HepG2 (cell line): Measurements from ENCODE around the gene GSTM4. TPM values are rescaled to one million over a fixed set of nuclear protein-coding genes. Genes with fewer than 3 reads are reported as not detected.
A peak's percentile ranks its signal among the peaks of the same experiment; 100 is the strongest.

ENCODE experiments used
- ATAD3A ChIP-seq: sonication (generic); formaldehyde crosslinking; IDR thresholded peaks from 2 replicates; pipeline ENCODE4 v1.4.0; 2020; ENCODE audit warnings: missing genetic modification reagents
- GPBP1L1 ChIP-seq: sonication (generic); formaldehyde crosslinking; IDR thresholded peaks from 2 replicates; pipeline ENCODE4 v1.5.0; 2020; ENCODE audit warnings: mild to moderate bottlenecking, missing genetic modification reagents
- GPN1 ChIP-seq: sonication (generic); formaldehyde crosslinking; IDR thresholded peaks from 2 replicates; pipeline ENCODE4 v1.5.1; 2020; ENCODE audit warnings: missing genetic modification reagents, borderline replicate concordance
- KDM5A ChIP-seq: fragments of 200-600 bp; sonication (generic); IDR thresholded peaks from 2 replicates; pipeline ENCODE4 v1.7.0; 2018; ENCODE audit warnings: antibody characterized with exemption, mild to moderate bottlenecking, low read length, borderline replicate concordance
- KLF11 ChIP-seq: IDR thresholded peaks from 2 replicates; pipeline ENCODE4 v1.6.1; 2016; ENCODE audit warnings: missing compliant biosample characterization
- NAIF1 ChIP-seq: sonication (generic); formaldehyde crosslinking; IDR thresholded peaks from 2 replicates; pipeline ENCODE4 v1.5.0; 2020; ENCODE audit warnings: mild to moderate bottlenecking, missing genetic modification reagents, borderline replicate concordance
- NFE2L1 ChIP-seq: sonication (generic); formaldehyde crosslinking; IDR thresholded peaks from 2 replicates; pipeline ENCODE4 v1.4.0; 2020; ENCODE audit warnings: missing genetic modification reagents, mild to moderate bottlenecking, borderline replicate concordance
- RCOR2 ChIP-seq: IDR thresholded peaks from 2 replicates; pipeline ENCODE4 v1.6.1; 2016; ENCODE audit warnings: missing biosample characterization, missing genetic modification reagents
- SP2 ChIP-seq: sonication (generic); formaldehyde crosslinking; IDR thresholded peaks from 2 replicates; pipeline ENCODE4 v1.5.1; 2020; ENCODE audit warnings: mild to moderate bottlenecking, missing genetic modification reagents
- STAG1 ChIP-seq: sonication (generic); formaldehyde crosslinking; IDR thresholded peaks from 2 replicates; pipeline ENCODE4 v1.4.0; 2020; ENCODE audit warnings: missing genetic modification reagents
- TAF15 ChIP-seq: fragments of 200-400 bp; formaldehyde crosslinking; IDR thresholded peaks from one replicate; pipeline ENCODE4 v1.6.1; 2018; ENCODE audit warnings: mild to moderate bottlenecking, low read depth, low read length; ENCODE audit not compliant: poor library complexity, severe bottlenecking
- XBP1 ChIP-seq: sonication (generic); formaldehyde crosslinking; IDR thresholded peaks from 2 replicates; pipeline ENCODE4 v1.5.0; 2020; ENCODE audit warnings: missing genetic modification reagents
- ZC3H13 ChIP-seq: sonication (generic); formaldehyde crosslinking; IDR thresholded peaks from 2 replicates; pipeline ENCODE4 v1.8.1; 2023; ENCODE audit warnings: mild to moderate bottlenecking, missing genetic modification reagents, moderate library complexity
- ZFP36L2 ChIP-seq: sonication (generic); formaldehyde crosslinking; IDR thresholded peaks from 2 replicates; pipeline ENCODE4 v1.4.0; 2020; ENCODE audit warnings: missing genetic modification reagents
- ZNF20 ChIP-seq: sonication (generic); formaldehyde crosslinking; IDR thresholded peaks from 2 replicates; pipeline ENCODE4 v1.4.0; 2020; ENCODE audit warnings: mild to moderate bottlenecking, moderate library complexity, missing genetic modification reagents
- ZNF264 ChIP-seq: sonication (generic); formaldehyde crosslinking; IDR thresholded peaks from 2 replicates; pipeline ENCODE4 v1.4.0; 2020; ENCODE audit warnings: missing genetic modification reagents
- ZNF275 ChIP-seq: sonication (generic); formaldehyde crosslinking; IDR thresholded peaks from 2 replicates; pipeline ENCODE4 v1.8.0; 2022; ENCODE audit warnings: missing genetic modification reagents, mild to moderate bottlenecking, inconsistent platforms, borderline replicate concordance
- ZNF317 ChIP-seq: sonication (generic); formaldehyde crosslinking; IDR thresholded peaks from 2 replicates; pipeline ENCODE4 v1.5.0; 2020; ENCODE audit warnings: mild to moderate bottlenecking, missing genetic modification reagents
- ZNF570 ChIP-seq: sonication (generic); formaldehyde crosslinking; IDR thresholded peaks from 2 replicates; pipeline ENCODE4 v1.4.0; 2020; ENCODE audit warnings: mild to moderate bottlenecking, missing genetic modification reagents, borderline replicate concordance
- ZNF687 ChIP-seq: sonication (generic); formaldehyde crosslinking; IDR thresholded peaks from 2 replicates; pipeline ENCODE4 v1.5.1; 2020; ENCODE audit warnings: mild to moderate bottlenecking, missing genetic modification reagents, moderate library complexity
- ZNF777 ChIP-seq: sonication (generic); formaldehyde crosslinking; IDR thresholded peaks from 2 replicates; pipeline ENCODE4 v1.4.0; 2020; ENCODE audit warnings: missing genetic modification reagents
- polyA plus RNA-seq, 8 experiments: library from polyadenylated mRNA; depleted of rRNA in 3 of 8; stranded (reverse) in 7 of 8; unstranded in 1 of 8; fragments of >200 nt; fragmentation: Illumina TruSeq in 4 of 8; extraction: Trizol in 4 of 8; gene quantifications; 2 replicates each; pipeline versions ENCODE4 v1.2.1 to v1.2.3, GENCODE V29; 2011 to 2016; ENCODE audit warnings: low read depth in 4 of 8, missing spikeins in 1 of 8, mixed read lengths in 1 of 8; ENCODE audit not compliant: insufficient read depth in 1 of 8
- total RNA-seq, 5 experiments: library from RNA; depleted of rRNA; stranded (reverse); fragments of >200 nt; fragmentation: Illumina TruSeq; extraction: Trizol; gene quantifications; 2 replicates each; pipeline ENCODE4 v1.2.3, GENCODE V29; 2016; ENCODE audit warnings: low read depth in 1 of 5
- TF ChIP-seq, protein P1 (sequence below): sonication (generic); formaldehyde crosslinking; IDR thresholded peaks from 2 replicates; pipeline ENCODE4 v1.4.0; 2020; ENCODE audit warnings: missing genetic modification reagents, borderline replicate concordance

Gene GSTM4
- total and polyA plus RNA-seq, 2 of the 13 experiments (the other 11 are each of a cell fraction or from before 2014, with no cell fraction given): 25.3 to 40.8 TPM

- TF ChIP-seq NFE2L1 (CRISPR knock-in tag) (no peak), XBP1 (CRISPR knock-in tag) (no peak), NAIF1 (CRISPR knock-in tag) (no peak), ZNF570 (no peak), ZNF264 (no peak), ATAD3A (no peak), STAG1 (CRISPR knock-in tag) (no peak), TAF15 (no peak), GPBP1L1 (CRISPR knock-in tag) (no peak), ZFP36L2 (CRISPR knock-in tag) (no peak), ZNF777 (CRISPR knock-in tag) (no peak), ZNF317 (CRISPR knock-in tag) (peak; percentile 57), ZNF687 (peak; percentile 89), GPN1 (CRISPR knock-in tag) (no peak), SP2 (CRISPR knock-in tag) (no peak), ZNF275 (CRISPR knock-in tag) (peak; percentile 89; the same call in 1 of the 2 replicates), RCOR2 (CRISPR knock-in tag) (no peak), KLF11 (CRISPR knock-in tag) (0 out of 2 replicates have a peak, but pooled peaks have one; percentile 68), ZNF20 (CRISPR knock-in tag) (no peak), ZC3H13 (CRISPR knock-in tag) (no peak), KDM5A (0 out of 2 replicates have a peak, but pooled peaks have one; percentile 22)
- TF ChIP-seq, protein P1, sequence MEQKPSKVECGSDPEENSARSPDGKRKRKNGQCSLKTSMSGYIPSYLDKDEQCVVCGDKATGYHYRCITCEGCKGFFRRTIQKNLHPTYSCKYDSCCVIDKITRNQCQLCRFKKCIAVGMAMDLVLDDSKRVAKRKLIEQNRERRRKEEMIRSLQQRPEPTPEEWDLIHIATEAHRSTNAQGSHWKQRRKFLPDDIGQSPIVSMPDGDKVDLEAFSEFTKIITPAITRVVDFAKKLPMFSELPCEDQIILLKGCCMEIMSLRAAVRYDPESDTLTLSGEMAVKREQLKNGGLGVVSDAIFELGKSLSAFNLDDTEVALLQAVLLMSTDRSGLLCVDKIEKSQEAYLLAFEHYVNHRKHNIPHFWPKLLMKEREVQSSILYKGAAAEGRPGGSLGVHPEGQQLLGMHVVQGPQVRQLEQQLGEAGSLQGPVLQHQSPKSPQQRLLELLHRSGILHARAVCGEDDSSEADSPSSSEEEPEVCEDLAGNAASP (CRISPR knock-in tag): peak; percentile 30; the same call in 1 of the 2 replicates
These were observed at the start of gene GSTM4 (continued) for GRCh38 chr1:109655615-109656519.
